Activated CD4-positive, alpha-beta T cell treated with anti-CD3 and anti-CD28 coated beads for 36 hours (primary cell): ENCODE data around the gene SMR3B. TPM values are rescaled to one million over a fixed set of nuclear protein-coding genes. Genes with fewer than 3 reads are reported as not detected.

Source experiments
- ATAC-seq: fragments of 200-7000 bp; cut with Tn5 transposase; one replicate; pipeline ENCODE4 v1.10.0; 2021; ENCODE audit warnings: mild to moderate bottlenecking, moderate library complexity
- CTCF ChIA-PET: fragments of 350-600 bp; sonication (Branson Sonifier 250); formaldehyde crosslinking; loops from one replicate; lab custom pipeline; 2021; ENCODE audit warnings: antibody characterized with exemption; lab: Charles Lee
- POLR2A ChIA-PET: fragments of 350-600 bp; sonication (Branson Sonifier 250); formaldehyde crosslinking; loops from one replicate; lab custom pipeline; 2021; ENCODE audit warnings: antibody characterized with exemption, inconsistent platforms; lab: Charles Lee
- DNase-seq: peaks from one replicate; pipeline ENCODE4 v3.0.0-alpha.2; 2020
- H3K27ac Mint-ChIP-seq: one replicate; pipeline ENCODE4 v1.8.0; 2021; ENCODE audit warnings: mixed read lengths
- H3K27me3 Mint-ChIP-seq: one replicate; pipeline ENCODE4 v1.8.0; 2021; ENCODE audit warnings: mixed read lengths
- H3K36me3 Mint-ChIP-seq: one replicate; pipeline ENCODE4 v1.8.0; 2021; ENCODE audit warnings: low read depth, mixed read lengths
- H3K4me1 Mint-ChIP-seq: one replicate; pipeline ENCODE4 v1.8.0; 2021; ENCODE audit warnings: mixed read lengths
- H3K4me3 Mint-ChIP-seq: one replicate; pipeline ENCODE4 v1.8.0; 2021; ENCODE audit warnings: mild to moderate bottlenecking, moderate library complexity, mixed read lengths
- H3K9me3 Mint-ChIP-seq: one replicate; pipeline ENCODE4 v1.8.0; 2021; ENCODE audit warnings: low read depth, mixed read lengths
- intact Hi-C, 2 experiments: fragments of 100-400 bp; cut with DNase I in 1 of 2; cut with micrococcal nuclease in 1 of 2; formaldehyde crosslinking; loops; one replicate each; pipeline versions ENCODE4 v1.14.2 to v1.15.1; 2022 to 2024; cut with DNase I, micrococcal nuclease
- total RNA-seq, 2 experiments: library from RNA; stranded (reverse); gene quantifications; one replicate each; pipeline ENCODE4 v1.2.3, GENCODE V29; 2021

The SMR3B gene
- total RNA-seq, 2 experiments from 2014 or later, result not detected

- ChIA-PET CTCF (no interaction called here), POLR2A (no interaction called here)
- intact Hi-C loops, result no loop called here
- DNase-seq (no peak), ATAC-seq (no peak)
- Mint-ChIP-seq H3K4me3 (no peak overlapping the region), H3K27ac (no peak overlapping the region), H3K27me3 (no peaks in the 10 kb centered on the region), H3K36me3 (no peaks in the 10 kb centered on the region), H3K4me1 (no peaks in the 10 kb centered on the region), H3K9me3 (no peaks in the 10 kb centered on the region)
Measured at GRCh38 chr4:70380578-70380977, 2.4 kb upstream of the SMR3B start.

DNA sequence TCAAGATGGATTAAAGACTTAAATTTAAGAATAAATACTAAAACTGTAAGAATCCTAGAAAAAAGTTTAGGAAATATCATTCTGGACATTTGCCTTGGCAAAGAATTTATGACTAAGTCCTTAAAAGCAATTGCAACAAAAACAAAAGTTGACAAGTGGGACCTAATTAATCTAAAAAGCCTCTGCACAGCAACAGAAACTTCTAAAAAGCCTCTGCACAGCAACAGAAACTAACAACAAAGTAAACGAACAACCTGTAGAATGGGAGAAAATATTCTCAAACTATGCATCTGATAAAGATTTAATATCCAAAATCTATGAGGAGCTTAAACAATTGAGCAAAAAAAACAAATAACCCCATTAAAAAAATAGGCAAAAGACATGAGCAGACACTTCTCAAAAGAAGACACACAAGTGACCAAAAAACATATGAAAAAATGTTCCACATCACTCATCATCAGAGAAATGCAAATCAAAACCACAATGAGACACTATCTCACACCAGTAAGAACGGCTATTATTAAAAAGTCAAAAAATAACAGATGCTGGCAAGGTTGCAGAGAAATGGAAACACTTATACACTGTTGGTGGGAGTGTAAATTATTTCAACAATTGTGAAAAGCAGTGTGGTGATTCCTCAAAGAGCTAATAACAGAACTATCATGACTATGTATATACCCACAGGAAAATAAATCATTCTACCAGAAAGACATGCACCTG, 9.3 kb downstream of the SMR3B start:
- intact Hi-C loops, result no loop called here
- CTCF ChIA-PET, result no interaction called here
- Mint-ChIP-seq H3K36me3 (no peaks in the 10 kb centered on the region), H3K4me1 (no peaks in the 10 kb centered on the region), H3K27me3 (peaks cover 8% of the 10 kb centered on the region), H3K4me3 (no peak overlapping the region), H3K27ac (no peak overlapping the region), H3K9me3 (no peaks in the 10 kb centered on the region)
- no peak for DNase-seq
- POLR2A ChIA-PET, result no interaction called here
- ATAC-seq, result no peak

DNA sequence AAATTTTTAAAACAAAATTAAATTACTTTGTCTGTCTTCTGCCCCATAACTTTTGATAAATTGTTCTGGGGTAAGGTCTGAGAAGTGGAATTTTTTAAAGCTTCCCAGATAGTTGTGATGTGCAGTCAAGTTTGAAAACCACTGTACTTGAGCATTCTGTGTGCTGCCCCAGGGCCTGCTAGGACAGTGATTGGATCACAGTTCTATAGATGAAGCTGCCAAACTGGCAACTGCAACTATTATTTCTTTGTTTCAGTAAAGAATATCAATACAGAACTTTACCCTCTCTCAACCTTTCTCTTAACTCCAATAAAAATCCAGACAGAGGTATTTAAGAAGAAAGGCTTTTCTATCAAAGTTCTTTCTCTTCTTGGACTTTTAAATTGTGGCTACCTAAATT, 14.6 kb downstream of the SMR3B start, which contains the start of gene OPRPN:
Gene OPRPN, plus strand, starts transcription at position 361 of the 400 bp plus-strand sequence. CDS start 1,346 bp downstream, outside the sequence.
- POLR2A ChIA-PET, result no interaction called here
- ATAC-seq, result no peak
- Mint-ChIP-seq H3K27me3 (no peaks in the 10 kb centered on the region), H3K27ac (no peak within 1 kb of the TSS), H3K36me3 (no peaks in the 10 kb centered on the region), H3K9me3 (no peaks in the 10 kb centered on the region), H3K4me1 (no peaks in the 10 kb centered on the region), H3K4me3 (no peak within 1 kb of the TSS)
- intact Hi-C loops, result no loop called here
- no peak for DNase-seq
- CTCF ChIA-PET, result no interaction called here

- no peak overlapping the region for H3K27ac Mint-ChIP-seq
- H3K36me3 Mint-ChIP-seq, result no peaks in the 10 kb centered on the region
- no peak overlapping the region for H3K4me3 Mint-ChIP-seq
- CTCF ChIA-PET, result no interaction called here
- POLR2A ChIA-PET, result no interaction called here
- intact Hi-C loops, result no loop called here
- H3K27me3 Mint-ChIP-seq, result no peaks in the 10 kb centered on the region
- H3K4me1 Mint-ChIP-seq, result no peaks in the 10 kb centered on the region
- DNase-seq (no peak), ATAC-seq (no peak)
- no peaks in the 10 kb centered on the region for H3K9me3 Mint-ChIP-seq
Measured at GRCh38 chr4:70399319-70399718, 16.4 kb downstream of the SMR3B start.

- H3K27ac Mint-ChIP-seq, result no peak overlapping the region
- ChIA-PET CTCF (no interaction called here), POLR2A (no interaction called here)
- H3K4me3 Mint-ChIP-seq, result no peak overlapping the region
- H3K36me3 Mint-ChIP-seq, result no peaks in the 10 kb centered on the region
- H3K4me1 Mint-ChIP-seq, result no peaks in the 10 kb centered on the region
- DNase-seq, result no peak
- ATAC-seq, result no peak
- no peaks in the 10 kb centered on the region for H3K9me3 Mint-ChIP-seq
- no peaks in the 10 kb centered on the region for H3K27me3 Mint-ChIP-seq
- intact Hi-C loops, result no loop called here
Measured at GRCh38 chr4:70402762-70403161, 19.8 kb downstream of the SMR3B start.

DNA sequence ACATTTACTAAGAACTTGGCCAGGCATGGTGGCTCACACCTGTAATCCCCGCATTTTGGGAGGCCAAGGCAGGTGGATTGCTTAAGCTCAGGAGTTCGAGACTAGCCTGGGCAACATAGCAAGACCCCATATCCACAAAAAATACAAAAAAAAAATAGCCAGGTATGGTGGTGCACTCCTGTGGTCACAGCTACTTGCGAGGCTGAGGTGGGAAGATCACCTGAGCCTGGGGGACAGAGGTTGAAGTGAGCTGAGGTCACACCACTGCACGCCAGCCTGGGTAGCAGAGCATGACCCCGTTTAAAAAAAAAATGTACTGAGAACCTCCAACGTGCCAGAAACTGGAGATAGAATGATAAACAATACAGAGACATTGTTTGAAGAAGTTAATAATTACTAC, 22.8 kb downstream of the SMR3B start:
- ChIA-PET POLR2A (no interaction called here), CTCF (no interaction called here)
- intact Hi-C loops, result no loop called here
- DNase-seq (no peak), ATAC-seq (no peak)
- Mint-ChIP-seq H3K4me3 (no peak overlapping the region), H3K4me1 (no peaks in the 10 kb centered on the region), H3K27ac (no peak overlapping the region), H3K36me3 (no peaks in the 10 kb centered on the region), H3K27me3 (no peaks in the 10 kb centered on the region), H3K9me3 (no peaks in the 10 kb centered on the region)

GRCh38 chr4:70425306-70425705, 42.4 kb downstream of the SMR3B start:
- Mint-ChIP-seq H3K9me3 (no peaks in the 10 kb centered on the region), H3K4me3 (no peak overlapping the region), H3K4me1 (no peaks in the 10 kb centered on the region), H3K36me3 (no peaks in the 10 kb centered on the region), H3K27ac (no peak overlapping the region), H3K27me3 (no peaks in the 10 kb centered on the region)
- DNase-seq (no peak), ATAC-seq (no peak)
- intact Hi-C loops, result no loop called here
- ChIA-PET CTCF (no interaction called here), POLR2A (no interaction called here)

DNA sequence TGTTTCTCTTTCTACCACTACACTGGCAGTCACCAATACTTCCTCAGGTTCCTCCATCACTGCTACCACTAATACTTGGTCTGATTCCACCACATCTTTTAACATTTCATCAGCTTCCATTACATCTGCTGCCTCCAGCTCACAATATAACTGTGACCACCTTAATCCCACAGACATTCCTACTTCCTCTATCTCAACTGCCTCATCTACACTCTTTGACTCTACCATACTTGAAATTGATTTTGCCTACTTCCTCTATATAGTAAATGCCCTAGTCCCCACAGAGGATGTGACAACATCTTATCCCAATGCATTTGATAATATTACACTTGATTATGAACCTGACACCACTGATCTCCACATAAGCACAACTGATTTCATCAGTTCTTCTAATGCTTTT, 43.9 kb downstream of the SMR3B start:
- POLR2A ChIA-PET, result no interaction called here
- Mint-ChIP-seq H3K27ac (no peak overlapping the region), H3K9me3 (no peaks in the 10 kb centered on the region), H3K36me3 (no peaks in the 10 kb centered on the region), H3K4me3 (no peak overlapping the region), H3K27me3 (no peaks in the 10 kb centered on the region), H3K4me1 (no peaks in the 10 kb centered on the region)
- no peak for DNase-seq
- no peak for ATAC-seq
- CTCF ChIA-PET, result no interaction called here
- intact Hi-C loops, result no loop called here

DNA sequence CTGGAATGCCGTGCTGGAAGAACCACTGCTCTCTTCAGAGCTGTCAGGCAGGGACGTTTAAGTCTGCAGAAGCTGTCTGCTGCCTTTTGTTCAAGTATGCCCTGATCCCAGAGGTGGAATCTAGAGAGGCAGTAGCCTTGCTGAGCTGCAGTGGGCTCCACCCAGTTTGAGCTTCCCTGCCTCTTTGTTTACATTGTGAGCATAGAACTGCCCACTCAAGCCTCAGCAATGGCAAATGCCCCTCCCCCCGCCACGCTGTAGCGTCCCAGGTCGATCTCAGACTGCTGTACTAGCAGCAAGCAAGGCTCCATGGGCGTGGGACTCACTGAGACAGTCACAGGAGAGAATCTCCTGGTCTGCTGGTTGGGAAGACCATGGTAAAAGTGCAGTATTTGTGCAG, 54.3 kb downstream of the SMR3B start:
- H3K4me3 Mint-ChIP-seq, result no peak overlapping the region
- no peaks in the 10 kb centered on the region for H3K4me1 Mint-ChIP-seq
- ChIA-PET CTCF (no interaction called here), POLR2A (no interaction called here)
- no peak overlapping the region for H3K27ac Mint-ChIP-seq
- no peaks in the 10 kb centered on the region for H3K36me3 Mint-ChIP-seq
- H3K9me3 Mint-ChIP-seq, result no peaks in the 10 kb centered on the region
- H3K27me3 Mint-ChIP-seq, result peaks cover 2% of the 10 kb centered on the region
- ATAC-seq (no peak), DNase-seq (no peak)
- intact Hi-C loops, result no loop called here

Other genes starting within 250 kb of the SMR3B start
- gene PRR27, start 228.9 kb upstream of the SMR3B start, total RNA-seq, result not detected
- not detected for gene ODAM, start 187.4 kb upstream of the SMR3B start, total RNA-seq
- not detected for gene FDCSP, start 157.0 kb upstream of the SMR3B start, total RNA-seq
- gene CSN3, start 140.5 kb upstream of the SMR3B start, total RNA-seq, result not detected
- gene CABS1, start 48.1 kb upstream of the SMR3B start, total RNA-seq, result not detected
- not detected for gene SMR3A, start 22.4 kb upstream of the SMR3B start, total RNA-seq
- not detected for gene OPRPN, start 14.8 kb downstream of the SMR3B start, total RNA-seq
- gene MUC7, start 89.1 kb downstream of the SMR3B start, total RNA-seq, result not detected
- not detected for gene AMTN, start 135.4 kb downstream of the SMR3B start, total RNA-seq
- not detected for gene AMBN, start 209.1 kb downstream of the SMR3B start, total RNA-seq
- gene ENAM, start 245.6 kb downstream of the SMR3B start, total RNA-seq, result not detected